Activated CD8-positive, alpha-beta memory T cell treated with anti-CD3 and anti-CD28 coated beads, Interleukin-2, amount 10 ng/mL, durations not matched to agents 7 days and 5 days (primary cell): ENCODE results near the gene EHBP1L1. TPM values are rescaled to one million over a fixed set of nuclear protein-coding genes. Genes with fewer than 3 reads are reported as not detected.
A peak's percentile ranks its signal among the peaks of the same experiment; 100 is the strongest.

Source experiments
- ATAC-seq: fragments of 150-1000 bp; cut with Tn5 transposase; one replicate; pipeline ENCODE4 v1.10.0; 2021; ENCODE audit warnings: moderate library complexity
- CTCF ChIA-PET: fragments of 350-600 bp; sonication (Branson Sonifier 250); formaldehyde crosslinking; loops from one replicate; lab custom pipeline; 2021; ENCODE audit warnings: antibody characterized with exemption; lab: Charles Lee
- DNase-seq: peaks from one replicate; pipeline ENCODE4 v3.0.0-alpha.2; 2020
- H3K27ac Mint-ChIP-seq: one replicate; pipeline ENCODE4 v1.8.0; 2021; ENCODE audit warnings: mild to moderate bottlenecking, mixed read lengths
- H3K27me3 Mint-ChIP-seq: one replicate; pipeline ENCODE4 v1.8.0; 2021; ENCODE audit warnings: mixed read lengths
- H3K36me3 Mint-ChIP-seq: one replicate; pipeline ENCODE4 v1.8.0; 2021; ENCODE audit warnings: mild to moderate bottlenecking, mixed read lengths
- H3K4me1 Mint-ChIP-seq: one replicate; pipeline ENCODE4 v1.8.0; 2021; ENCODE audit warnings: mixed read lengths
- H3K4me3 Mint-ChIP-seq: one replicate; pipeline ENCODE4 v1.8.0; 2021; ENCODE audit warnings: mild to moderate bottlenecking, moderate library complexity, mixed read lengths
- H3K9me3 Mint-ChIP-seq: one replicate; pipeline ENCODE4 v1.8.0; 2022; ENCODE audit warnings: low read depth, mixed read lengths
- total RNA-seq, 2 experiments: library from RNA; stranded (reverse); gene quantifications; one replicate each; pipeline ENCODE4 v1.2.3, GENCODE V29; 2021

Gene EHBP1L1
- total RNA-seq, 2 experiments from 2014 or later = 138 to 140 TPM

DNA sequence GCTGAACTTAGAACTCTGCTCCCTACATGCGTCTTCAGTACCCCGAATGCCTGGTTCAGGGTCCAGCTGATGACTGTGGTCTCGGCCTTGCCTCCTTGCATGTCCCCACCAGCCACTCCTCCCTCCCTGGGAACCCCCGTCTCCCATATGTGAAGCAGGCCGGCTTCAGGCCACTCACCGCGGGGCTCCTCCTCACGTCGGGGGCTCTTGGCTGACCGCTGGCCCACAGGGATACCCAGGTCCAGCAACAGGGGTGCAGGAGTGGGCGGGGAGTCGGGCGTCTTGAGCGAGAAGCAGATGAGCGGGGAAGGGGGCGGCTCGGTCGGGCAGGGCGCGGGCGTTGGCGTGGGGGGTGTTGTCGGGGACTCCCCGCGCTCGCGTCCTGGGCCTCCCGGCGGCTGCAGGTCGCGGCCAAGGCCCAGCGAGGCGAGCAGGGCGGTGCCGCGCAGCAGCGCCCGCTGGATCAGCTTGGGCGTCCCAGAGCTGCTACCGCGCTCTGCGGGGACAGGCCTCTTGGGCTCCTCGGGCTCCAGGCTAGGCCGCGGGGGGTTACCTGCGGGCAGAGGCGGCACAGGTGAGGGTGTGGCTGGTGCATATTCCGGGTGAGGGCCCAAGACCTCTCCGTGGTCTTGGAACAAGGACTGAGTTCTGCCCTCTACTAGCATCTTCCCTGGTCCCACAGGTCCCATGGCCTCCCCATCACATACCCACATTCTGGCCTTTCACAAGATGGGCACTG, 23.5 kb downstream of the EHBP1L1 start:
- ATAC-seq (no peak), DNase-seq (no peak)
- peaks cover 11% of the 10 kb centered on the region for H3K4me1 Mint-ChIP-seq
- CTCF ChIA-PET = interaction anchor here (1.6 to 2.3 kb wide), 2 partner anchors 24 to 59 kb away, joined by 3 to 8 read pairs; no protein-coding TSS in a partner anchor
- H3K4me3 Mint-ChIP-seq = no peak overlapping the region
- H3K9me3 Mint-ChIP-seq = no peaks in the 10 kb centered on the region
- H3K27ac Mint-ChIP-seq = no peak overlapping the region
- no peaks in the 10 kb centered on the region for H3K27me3 Mint-ChIP-seq
- peaks cover 3% of the 10 kb centered on the region for H3K36me3 Mint-ChIP-seq

DNA sequence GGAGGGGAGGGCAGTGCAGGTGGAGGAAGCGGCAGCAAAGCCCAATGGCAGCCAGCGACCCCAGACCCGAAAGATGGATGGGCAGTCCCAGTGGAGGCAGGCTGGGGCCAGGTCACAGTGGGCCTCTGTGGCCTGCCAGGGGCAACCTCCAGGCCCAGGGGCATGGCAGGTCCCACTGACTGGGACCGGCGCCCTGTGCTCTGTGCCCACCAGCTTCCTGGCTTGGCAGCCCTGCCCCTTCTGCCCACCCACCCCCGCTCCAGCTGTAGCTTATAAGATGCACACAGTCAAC, 24.0 kb downstream of the EHBP1L1 start:
- peaks cover 10% of the 10 kb centered on the region for H3K4me1 Mint-ChIP-seq
- ATAC-seq (no peak), DNase-seq (no peak)
- CTCF ChIA-PET = no interaction called here
- no peak overlapping the region for H3K4me3 Mint-ChIP-seq
- no peaks in the 10 kb centered on the region for H3K9me3 Mint-ChIP-seq
- no peaks in the 10 kb centered on the region for H3K27me3 Mint-ChIP-seq
- no peak overlapping the region for H3K27ac Mint-ChIP-seq
- peaks cover 3% of the 10 kb centered on the region for H3K36me3 Mint-ChIP-seq

DNA sequence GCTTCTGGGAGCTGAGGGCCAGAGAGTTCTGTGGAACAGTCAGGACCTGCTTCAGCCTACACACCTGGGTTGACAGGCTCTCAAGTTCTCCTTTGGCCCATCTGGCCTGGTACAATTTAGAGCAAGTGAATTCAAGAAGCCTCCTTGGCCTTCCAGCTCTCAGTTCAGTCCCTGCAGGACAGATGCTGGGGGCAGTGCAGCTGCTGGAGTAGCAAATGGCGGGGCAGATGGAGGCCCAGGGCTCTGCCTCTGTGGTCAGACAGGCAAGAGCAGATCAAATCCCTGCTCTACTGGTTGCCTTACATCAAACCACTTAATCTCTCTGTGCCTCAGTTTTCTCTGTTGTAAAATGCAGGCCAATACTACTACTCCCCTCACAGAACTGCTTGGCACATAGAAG, 28.4 kb downstream of the EHBP1L1 start:
- Mint-ChIP-seq H3K4me1 (peaks cover 5% of the 10 kb centered on the region), H3K27me3 (no peaks in the 10 kb centered on the region), H3K9me3 (no peaks in the 10 kb centered on the region), H3K4me3 (no peak overlapping the region), H3K36me3 (peaks cover 16% of the 10 kb centered on the region), H3K27ac (no peak overlapping the region)
- CTCF ChIA-PET = interaction anchor here (1.1 to 2.6 kb wide), 5 partner anchors 10 to 64 kb away, joined by 3 to 11 read pairs (median 6); no protein-coding TSS in a partner anchor
- DNase-seq = no peak
- no peak for ATAC-seq

DNA sequence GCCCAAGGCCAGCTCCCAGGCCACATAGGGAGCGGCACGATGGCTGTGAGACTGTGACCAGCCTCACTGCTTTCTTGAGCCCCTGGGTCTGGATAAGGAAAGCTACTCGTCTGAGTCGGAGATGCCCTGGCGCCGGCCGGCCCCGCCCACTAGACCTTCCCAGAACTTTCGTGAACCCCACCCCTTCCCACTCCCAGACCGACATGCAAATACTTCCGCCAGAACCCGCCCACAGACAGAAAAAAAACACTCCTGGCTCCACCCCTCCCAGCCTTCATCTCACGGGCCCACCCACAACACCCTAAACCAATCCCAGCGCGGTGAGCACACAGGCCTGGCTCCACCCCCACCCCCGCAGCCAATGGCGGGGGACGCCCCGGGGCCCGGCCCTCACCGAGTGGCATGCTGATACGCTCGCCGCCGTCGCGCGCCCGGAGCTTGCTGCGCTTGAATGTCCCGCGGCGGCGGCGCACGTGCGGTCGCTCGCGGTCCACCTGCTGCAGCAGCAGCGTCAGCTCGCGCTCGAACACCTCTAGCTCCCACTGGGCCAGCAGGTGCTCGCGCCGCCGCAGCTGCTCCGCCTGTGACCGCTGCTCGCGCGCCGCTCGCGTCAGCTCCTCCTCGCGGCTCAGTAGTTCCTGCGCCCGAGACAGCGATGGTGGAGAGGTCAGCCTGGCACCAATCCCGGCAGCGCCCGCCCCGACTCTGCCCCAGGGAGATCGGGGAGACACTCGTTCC, 31.2 kb downstream of the EHBP1L1 start:
- no peak for ATAC-seq
- Mint-ChIP-seq H3K27ac (no peak overlapping the region), H3K36me3 (peaks cover 21% of the 10 kb centered on the region), H3K27me3 (no peaks in the 10 kb centered on the region), H3K4me1 (peaks cover 27% of the 10 kb centered on the region), H3K4me3 (no peak overlapping the region), H3K9me3 (no peaks in the 10 kb centered on the region)
- DNase-seq = no peak
- CTCF ChIA-PET = interaction anchor here (0.5 to 4.5 kb wide), 5 partner anchors 10 to 66 kb away, joined by 3 to 15 read pairs (median 10); no protein-coding TSS in a partner anchor

DNA sequence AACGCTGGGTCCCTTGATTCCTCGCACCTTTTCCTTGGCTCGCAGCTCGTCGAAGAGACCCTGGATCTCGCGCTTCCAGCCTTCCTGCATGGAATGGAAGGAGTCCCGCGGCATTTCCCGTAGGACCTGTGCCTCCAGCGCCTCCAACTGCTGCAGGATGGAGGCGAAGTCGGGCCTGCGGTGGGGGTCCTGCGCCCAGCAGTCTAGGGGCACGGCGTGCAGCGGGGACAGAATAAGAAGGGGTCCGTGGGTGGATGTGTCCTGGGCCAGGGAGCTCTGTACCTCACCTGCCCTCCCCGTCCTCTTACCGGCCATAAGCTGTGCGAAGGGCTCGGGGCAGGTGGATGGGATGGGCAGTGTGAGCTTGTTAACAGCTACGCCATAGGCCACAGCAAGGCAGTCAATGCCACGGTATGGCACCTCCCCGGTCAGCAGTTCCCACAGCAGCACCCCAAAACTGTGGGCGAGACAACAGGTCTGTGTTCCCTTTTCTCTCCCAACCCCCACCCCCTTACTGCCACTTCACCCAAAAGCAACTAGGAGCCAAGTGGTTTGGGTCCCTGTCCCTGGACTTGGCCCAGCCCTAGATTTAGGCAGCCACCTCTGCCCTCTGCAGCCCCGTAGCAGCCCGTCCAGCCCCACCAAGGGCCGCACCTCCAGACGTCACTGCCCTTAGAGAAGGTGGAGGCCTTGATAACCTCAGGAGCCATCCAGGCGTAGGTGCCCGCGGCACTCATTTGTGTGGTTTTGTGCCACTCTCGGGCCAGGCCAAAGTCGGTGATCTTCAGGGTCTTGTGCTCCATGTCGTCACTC, 32.0 kb downstream of the EHBP1L1 start:
- Mint-ChIP-seq H3K27me3 (no peaks in the 10 kb centered on the region), H3K27ac (no peak overlapping the region), H3K9me3 (no peaks in the 10 kb centered on the region), H3K36me3 (peaks cover 24% of the 10 kb centered on the region), H3K4me3 (no peak overlapping the region), H3K4me1 (peaks cover 35% of the 10 kb centered on the region)
- no peak for ATAC-seq
- CTCF ChIA-PET = interaction anchor here (2.2 to 4.5 kb wide), 3 partner anchors 14 to 67 kb away, joined by 10 to 15 read pairs (median 13); no protein-coding TSS in a partner anchor
- no peak for DNase-seq

DNA sequence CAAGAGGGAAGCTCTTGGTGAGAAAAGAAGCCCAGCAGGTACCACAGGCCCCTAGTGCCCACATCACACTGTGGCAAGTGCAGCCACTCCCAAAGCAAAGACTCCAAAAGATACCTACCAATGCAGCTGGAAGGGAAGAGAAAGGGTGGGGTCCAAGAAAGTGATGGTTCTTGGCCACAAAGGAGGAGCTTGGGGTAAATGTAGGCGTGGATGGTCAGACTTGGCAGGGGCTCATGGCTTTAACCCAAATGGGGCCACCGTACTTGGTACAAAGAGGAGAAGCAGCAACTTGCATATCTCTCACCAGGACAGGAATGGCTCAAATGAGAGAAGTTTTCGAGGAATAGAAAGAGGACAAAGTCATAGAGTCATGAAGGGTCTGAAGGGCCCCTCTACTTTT, 33.4 kb downstream of the EHBP1L1 start:
- peaks cover 40% of the 10 kb centered on the region for H3K4me1 Mint-ChIP-seq
- H3K36me3 Mint-ChIP-seq = peaks cover 21% of the 10 kb centered on the region
- no peaks in the 10 kb centered on the region for H3K9me3 Mint-ChIP-seq
- ATAC-seq (no peak), DNase-seq (no peak)
- H3K4me3 Mint-ChIP-seq = no peak overlapping the region
- H3K27ac Mint-ChIP-seq = peak overlapping the region; percentile 33
- no peaks in the 10 kb centered on the region for H3K27me3 Mint-ChIP-seq
- CTCF ChIA-PET = interaction anchor here (1.0 to 4.5 kb wide), 5 partner anchors 16 to 102 kb away, joined by 3 to 20 read pairs (median 13); partner anchors contain the start of gene FAM89B

DNA sequence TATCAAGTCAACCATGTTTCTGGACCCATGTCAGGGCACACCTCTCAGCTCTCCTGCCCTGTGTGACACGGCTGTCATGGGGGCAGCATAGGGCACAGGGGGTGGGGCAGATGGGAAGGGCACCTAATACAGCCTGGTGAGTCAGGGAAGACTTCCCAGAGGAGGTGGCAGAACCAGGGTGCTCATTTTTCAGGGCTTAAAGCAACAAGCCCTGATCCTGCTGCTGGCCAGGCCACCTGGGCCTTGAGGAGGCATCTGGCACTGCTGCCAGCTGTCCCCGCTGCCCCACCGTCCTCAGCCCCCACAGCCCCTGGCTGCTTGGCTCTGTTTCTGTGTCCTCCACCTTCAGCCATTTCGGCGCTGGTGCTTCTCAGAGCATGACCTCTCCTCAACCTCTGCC, 33.8 kb downstream of the EHBP1L1 start:
- no peaks in the 10 kb centered on the region for H3K9me3 Mint-ChIP-seq
- H3K4me3 Mint-ChIP-seq = no peak overlapping the region
- H3K27me3 Mint-ChIP-seq = no peaks in the 10 kb centered on the region
- CTCF ChIA-PET = interaction anchor here (1.1 to 4.5 kb wide), 4 partner anchors 14 to 69 kb away, joined by 3 to 20 read pairs (median 9); partner anchors contain the start of genes FAM89B and KCNK7
- peaks cover 40% of the 10 kb centered on the region for H3K4me1 Mint-ChIP-seq
- DNase-seq (no peak), ATAC-seq (no peak)
- peak overlapping the region; percentile 33 for H3K27ac Mint-ChIP-seq
- peaks cover 21% of the 10 kb centered on the region for H3K36me3 Mint-ChIP-seq

DNA sequence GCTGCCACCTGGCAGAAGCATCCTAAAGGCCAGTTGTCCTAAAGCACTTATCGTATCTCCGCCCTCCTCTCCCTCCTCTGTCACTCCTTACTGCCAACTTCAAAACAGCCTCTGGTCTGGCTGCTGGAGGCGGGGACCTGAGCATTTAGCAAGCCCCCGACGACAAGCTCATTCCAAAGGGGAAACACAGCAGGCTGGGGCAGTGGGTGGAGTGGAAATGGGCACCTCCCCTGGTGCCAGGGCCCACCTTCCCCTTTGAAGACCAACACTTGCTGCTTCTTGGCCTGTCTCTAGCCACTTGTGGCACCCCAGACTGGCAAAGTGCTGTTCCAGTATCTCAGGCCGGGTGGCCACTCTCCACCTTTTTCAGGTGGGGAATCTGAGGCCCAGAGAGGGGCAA, 34.6 kb downstream of the EHBP1L1 start:
- peak overlapping the region; percentile 20 for H3K27ac Mint-ChIP-seq
- CTCF ChIA-PET = interaction anchor here (0.8 to 4.5 kb wide), 6 partner anchors 15 to 70 kb away, joined by 3 to 20 read pairs (median 3); partner anchors contain the start of genes FAM89B and KCNK7

DNA sequence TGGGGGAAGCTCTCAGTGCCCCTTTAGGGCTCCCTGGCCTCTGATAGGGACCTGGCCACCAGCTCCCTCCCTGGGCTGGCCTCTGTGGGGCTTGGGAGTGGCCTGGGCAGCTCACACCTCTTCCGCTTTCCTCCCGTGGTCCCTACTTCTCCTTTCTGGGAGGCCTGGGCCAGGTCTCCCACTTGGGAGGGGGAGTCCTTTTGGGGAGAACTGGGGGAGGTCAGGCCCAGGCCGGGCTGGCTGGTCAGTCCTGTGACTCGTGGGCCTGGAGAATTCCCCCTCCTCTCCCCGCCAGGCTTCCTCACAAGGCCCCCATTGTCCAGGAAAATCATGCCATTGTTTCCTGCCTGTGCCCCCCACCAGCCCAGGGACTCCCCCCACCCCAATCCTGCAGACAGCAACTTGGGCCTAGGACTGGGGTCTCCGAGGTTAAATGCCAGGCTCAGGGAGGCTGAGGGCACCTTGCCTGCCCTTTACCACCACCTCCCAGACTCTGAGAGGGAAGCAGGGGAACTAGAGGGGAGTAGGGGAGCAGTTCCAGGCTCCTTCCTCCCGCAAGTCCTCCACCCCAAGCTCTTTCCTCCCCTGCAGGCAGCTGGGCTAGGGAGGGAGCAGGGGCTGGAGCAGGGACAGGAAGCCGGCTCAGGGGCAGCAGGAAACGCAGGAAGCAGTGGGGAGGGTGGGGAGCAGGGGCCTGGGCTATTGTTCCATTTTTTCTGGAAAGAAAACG, 35.3 kb downstream of the EHBP1L1 start:
- CTCF ChIA-PET = interaction anchor here (0.8 to 4.3 kb wide), 5 partner anchors 16 to 24 kb away, joined by 3 to 26 read pairs (median 3); partner anchors contain the start of gene KCNK7
- H3K4me1 Mint-ChIP-seq = peaks cover 40% of the 10 kb centered on the region

More for the DNA sequence above, 34.6 kb downstream of the EHBP1L1 start:
- H3K27me3 Mint-ChIP-seq = no peaks in the 10 kb centered on the region
- H3K36me3 Mint-ChIP-seq = peaks cover 21% of the 10 kb centered on the region
- no peak for ATAC-seq
- peaks cover 40% of the 10 kb centered on the region for H3K4me1 Mint-ChIP-seq
- H3K9me3 Mint-ChIP-seq = no peaks in the 10 kb centered on the region
- H3K4me3 Mint-ChIP-seq = no peak overlapping the region
- no peak for DNase-seq

DNA sequence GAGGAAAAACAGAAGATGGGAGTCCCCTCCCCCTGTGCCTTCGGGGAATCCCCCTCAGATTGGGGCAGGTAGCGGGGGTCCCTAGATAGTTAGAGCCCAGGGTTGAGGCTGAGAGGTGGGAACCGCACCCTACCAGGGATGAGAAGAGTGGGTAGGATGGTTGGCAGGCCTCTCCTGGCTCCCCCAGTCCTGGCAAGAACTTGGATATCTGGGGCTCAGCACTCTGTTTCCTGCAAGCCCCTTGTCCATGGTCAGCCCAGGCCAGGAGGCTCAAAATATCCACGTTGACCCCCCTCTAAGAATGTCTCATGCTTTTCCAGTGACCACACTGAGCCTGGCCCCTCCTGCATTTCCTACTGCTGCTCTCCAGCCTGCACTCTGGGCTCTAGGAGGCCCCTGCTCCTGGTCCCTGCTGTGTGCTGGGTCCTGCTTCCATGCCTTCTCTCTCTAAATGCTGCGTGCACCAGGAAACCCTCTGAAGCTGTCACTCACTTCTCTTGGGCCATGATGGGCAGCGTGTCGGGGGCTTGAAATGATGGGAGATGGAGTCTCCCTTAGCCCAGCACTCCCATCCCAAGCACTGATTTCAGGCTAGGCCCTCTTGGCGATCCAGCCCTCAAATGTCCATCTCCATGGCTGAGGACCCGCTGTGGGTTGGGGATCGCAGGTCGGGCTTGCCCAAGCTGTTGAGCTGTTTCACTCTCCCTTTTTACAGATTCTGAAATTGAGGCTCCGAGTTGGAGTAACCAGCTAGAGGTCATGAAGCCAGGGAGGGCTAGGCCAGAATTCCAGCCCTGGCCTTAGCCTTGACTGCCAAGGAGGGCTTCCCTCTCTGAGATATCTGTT, 36.1 kb downstream of the EHBP1L1 start:
- H3K36me3 Mint-ChIP-seq = peaks cover 22% of the 10 kb centered on the region
- no peaks in the 10 kb centered on the region for H3K9me3 Mint-ChIP-seq
- no peak for DNase-seq
- H3K4me1 Mint-ChIP-seq = peaks cover 47% of the 10 kb centered on the region
- H3K27ac Mint-ChIP-seq = peak overlapping the region; percentile 64
- H3K4me3 Mint-ChIP-seq = peak overlapping the region; percentile 85
- CTCF ChIA-PET = interaction anchor here (1.1 to 4.3 kb wide), 8 partner anchors 14 to 168 kb away, joined by 3 to 34 read pairs (median 4); partner anchors contain the start of gene SIPA1
- ATAC-seq = no peak
- no peaks in the 10 kb centered on the region for H3K27me3 Mint-ChIP-seq

More for the DNA sequence above, 35.3 kb downstream of the EHBP1L1 start:
- Mint-ChIP-seq H3K36me3 (peaks cover 18% of the 10 kb centered on the region), H3K9me3 (no peaks in the 10 kb centered on the region), H3K27me3 (no peaks in the 10 kb centered on the region), H3K4me3 (no peak overlapping the region), H3K27ac (peak overlapping the region; percentile 73)
- no peak for ATAC-seq
- DNase-seq = no peak

DNA sequence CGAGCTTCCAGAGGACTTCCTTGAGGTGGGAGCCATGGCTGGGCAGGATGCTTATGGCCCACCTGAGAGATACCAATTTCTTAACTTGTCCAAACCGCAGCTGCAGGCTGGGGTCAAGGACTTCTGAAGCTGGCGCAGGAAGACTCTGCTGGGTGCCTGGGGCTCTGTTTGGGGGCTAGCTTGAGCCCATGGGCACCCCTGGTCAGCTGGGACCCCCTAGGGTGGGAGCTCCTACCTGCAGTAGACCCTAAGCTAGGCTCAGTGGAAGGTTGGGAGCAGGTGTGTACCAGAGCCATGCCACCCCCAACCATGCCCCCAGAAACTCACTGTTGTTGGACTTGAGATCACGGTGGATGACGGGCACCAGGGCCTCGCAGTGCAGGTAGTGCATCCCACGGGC, 36.8 kb downstream of the EHBP1L1 start:
- CTCF ChIA-PET = interaction anchor here (1.1 to 4.3 kb wide), 8 partner anchors 14 to 167 kb away, joined by 3 to 34 read pairs (median 4); partner anchors contain the start of gene SIPA1
- Mint-ChIP-seq H3K36me3 (peaks cover 22% of the 10 kb centered on the region), H3K27ac (peak overlapping the region; percentile 70), H3K4me1 (peaks cover 53% of the 10 kb centered on the region), H3K4me3 (peak overlapping the region; percentile 85), H3K27me3 (no peaks in the 10 kb centered on the region), H3K9me3 (no peaks in the 10 kb centered on the region)
- DNase-seq = no peak
- ATAC-seq = no peak
